Upper lobe of left lung (tissue), 6 donors: ENCODE measurements around the gene SOST. TPM values are rescaled to one million over a fixed set of nuclear protein-coding genes. Genes with fewer than 3 reads are reported as not detected.

ENCODE experiments used
- ATAC-seq, 2 donors: fragments of 200-7000 bp; cut with Tn5 transposase; one replicate each; pipeline ENCODE4 v1.9.1; 2022; ENCODE audit warnings: mild to moderate bottlenecking in 2 of 2, moderate library complexity in 2 of 2; ENCODE audit not compliant: low FRiP score in 2 of 2
- DNase-seq, 2 donors: peaks; one replicate each; pipeline ENCODE4 v3.0.0-alpha.2; 2019 to 2020
- H3K27ac ChIP-seq, 4 donors: fragments of 200-600 bp; sonication (generic); one replicate each; pipeline ENCODE4 v1.5.1; 2016 to 2019
- H3K27me3 ChIP-seq, 4 donors: fragments of 200-600 bp; sonication (generic); one replicate each; pipeline ENCODE4 v1.5.1; 2017 to 2019
- H3K36me3 ChIP-seq, 4 donors: fragments of 200-600 bp; sonication (generic); one replicate each; pipeline ENCODE4 v1.5.1; 2016 to 2019
- H3K4me1 ChIP-seq, 4 donors: fragments of 200-600 bp; sonication (generic); one replicate each; pipeline ENCODE4 v1.5.1; 2018 to 2019
- H3K4me3 ChIP-seq, 4 donors: fragments of 200-600 bp; sonication (generic); one replicate each; pipeline ENCODE4 v1.5.1; 2017 to 2019; ENCODE audit warnings: mild to moderate bottlenecking in 2 of 4, moderate library complexity in 1 of 4
- H3K9me3 ChIP-seq, 4 donors: fragments of 200-600 bp; sonication (generic); one replicate each; pipeline ENCODE4 v1.5.1; 2018 to 2019
- EP300 ChIP-seq, 4 donors: sonication (generic); formaldehyde crosslinking; IDR thresholded peaks; one replicate each; pipeline ENCODE4 v1.5.1; 2017; ENCODE audit warnings: antibody characterized with exemption in 4 of 4, control low read depth in 2 of 4
- POLR2A ChIP-seq, 4 donors: fragments of 450-650 bp; IDR thresholded peaks; one replicate each; pipeline ENCODE4 v1.5.1; 2016 to 2017; ENCODE audit warnings: antibody characterized with exemption in 4 of 4, mild to moderate bottlenecking in 2 of 4
- POLR2AphosphoS5 ChIP-seq, 2 donors: sonication (generic); formaldehyde crosslinking; IDR thresholded peaks; one replicate each; pipeline ENCODE4 v1.5.1; 2017; ENCODE audit warnings: antibody characterized with exemption in 2 of 2
- WGBS, 2 donors: methylation state at CpG; one replicate each; pipeline ENCODE4 v1.1.5; 2017 to 2018; 5-methylcytosine and 5-hydroxymethylcytosine counted together
- total RNA-seq, 6 donors: library from RNA; depleted of rRNA in 4 of 6; stranded (reverse); fragments of >200 nt in 4 of 6; gene quantifications; one replicate each; pipeline versions ENCODE4 v1.1.0 to v1.2.1, GENCODE V29; 2016 to 2021
- TF ChIP-seq, protein P1 (sequence below), 6 experiments: fragments of 450-650 bp in 4 of 6; fragments of 200-600 bp in 2 of 6; sonication (generic) in 2 of 6; IDR thresholded peaks; one replicate each; pipeline ENCODE4 v1.5.1; 2016 to 2019; ENCODE audit warnings: antibody characterized with exemption in 6 of 6
- donor health status: DM: no; HTN: no; CAD: no; lungs with moderate emphysema.
- donor health status: DM: no; HTN: yes; CAD: no; lungs with severe emphysema.

SOST gene
- total RNA-seq, 6 donors from 2014 or later: not detected

- ATAC-seq: no peak
- Histone ChIP-seq H3K36me3 (no peaks in the 10 kb centered on the region), H3K27me3 (no peaks in the 10 kb centered on the region), H3K4me3 (no peak overlapping the region), H3K27ac (no peak overlapping the region), H3K9me3 (no peaks in the 10 kb centered on the region), H3K4me1 (no peaks in the 10 kb centered on the region)
- no peak for DNase-seq
- WGBS, 2 donors: 76 to 83% methylated on average over 8 of the region's 8 CpGs
- no peak for TF ChIP-seq POLR2AphosphoS5 (IDR thresholded peaks at IDR 0.05)
- TF ChIP-seq, protein P1, sequence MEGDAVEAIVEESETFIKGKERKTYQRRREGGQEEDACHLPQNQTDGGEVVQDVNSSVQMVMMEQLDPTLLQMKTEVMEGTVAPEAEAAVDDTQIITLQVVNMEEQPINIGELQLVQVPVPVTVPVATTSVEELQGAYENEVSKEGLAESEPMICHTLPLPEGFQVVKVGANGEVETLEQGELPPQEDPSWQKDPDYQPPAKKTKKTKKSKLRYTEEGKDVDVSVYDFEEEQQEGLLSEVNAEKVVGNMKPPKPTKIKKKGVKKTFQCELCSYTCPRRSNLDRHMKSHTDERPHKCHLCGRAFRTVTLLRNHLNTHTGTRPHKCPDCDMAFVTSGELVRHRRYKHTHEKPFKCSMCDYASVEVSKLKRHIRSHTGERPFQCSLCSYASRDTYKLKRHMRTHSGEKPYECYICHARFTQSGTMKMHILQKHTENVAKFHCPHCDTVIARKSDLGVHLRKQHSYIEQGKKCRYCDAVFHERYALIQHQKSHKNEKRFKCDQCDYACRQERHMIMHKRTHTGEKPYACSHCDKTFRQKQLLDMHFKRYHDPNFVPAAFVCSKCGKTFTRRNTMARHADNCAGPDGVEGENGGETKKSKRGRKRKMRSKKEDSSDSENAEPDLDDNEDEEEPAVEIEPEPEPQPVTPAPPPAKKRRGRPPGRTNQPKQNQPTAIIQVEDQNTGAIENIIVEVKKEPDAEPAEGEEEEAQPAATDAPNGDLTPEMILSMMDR (IDR thresholded peaks at IDR 0.05): no peak
- no peak for TF ChIP-seq EP300 (IDR thresholded peaks at IDR 0.05)
- TF ChIP-seq POLR2A (IDR thresholded peaks at IDR 0.05): no peak
These were observed 30.5 kb downstream of the SOST start for GRCh38 chr17:43728081-43728480.

- Histone ChIP-seq H3K4me3 (no peak overlapping the region), H3K4me1 (peaks cover 3 to 7% (median 5%) of the 10 kb centered on the region in 4 donors), H3K9me3 (no peaks in the 10 kb centered on the region), H3K27me3 (no peaks in the 10 kb centered on the region), H3K36me3 (no peaks in the 10 kb centered on the region), H3K27ac (peak overlapping the region in 1 of 4 donors; percentile 17)
- WGBS, 2 donors: 43 to 54% methylated on average over 5 to 6 of the region's 6 CpGs
- no peak for DNase-seq
- TF ChIP-seq EP300 (IDR thresholded peaks at IDR 0.05) (no peak), POLR2AphosphoS5 (IDR thresholded peaks at IDR 0.05) (peak in 1 of 2 donors; percentile 12)
- ATAC-seq: no peak
These were observed 34.8 kb downstream of the SOST start for GRCh38 chr17:43723697-43724359.

DNA sequence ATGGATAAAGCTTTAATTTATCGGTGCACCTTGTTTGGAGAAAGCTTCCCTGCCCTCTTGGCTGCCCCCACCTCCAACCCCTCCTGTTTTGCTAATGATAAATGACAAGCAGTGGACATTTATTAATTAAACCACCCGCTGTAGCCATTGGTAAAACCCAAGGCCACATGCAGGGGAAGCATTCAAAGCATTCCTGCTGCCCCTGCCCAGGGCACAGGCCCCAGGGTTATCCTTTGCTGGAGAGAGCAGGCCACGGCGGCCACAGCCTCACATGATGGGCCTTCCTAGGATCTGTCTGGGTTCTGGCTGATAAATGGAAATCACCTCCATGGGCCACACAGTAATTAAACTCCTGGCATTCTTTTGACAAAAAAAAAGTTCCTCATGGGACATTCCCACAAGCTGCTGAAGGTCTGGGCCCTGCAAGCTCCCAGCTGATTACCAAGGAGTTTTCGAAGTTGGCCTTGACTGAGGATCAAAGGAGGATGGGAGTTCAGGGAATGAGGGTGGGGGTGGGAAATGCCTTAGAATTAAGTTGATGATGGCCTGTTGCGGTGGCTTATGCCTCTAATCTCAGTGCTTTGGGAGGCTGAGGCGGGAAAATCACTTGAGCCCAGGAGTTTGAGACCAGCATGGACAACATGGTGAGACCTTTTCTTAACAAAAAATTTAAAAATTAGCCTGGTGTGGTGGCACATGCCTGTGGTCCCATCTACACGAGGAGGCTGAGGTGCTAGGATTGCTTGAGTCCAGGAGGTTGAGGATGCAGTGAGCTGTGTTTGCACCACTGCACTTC lies 35.5 kb downstream of the SOST start:
- 85 to 87% methylated on average over 8 of the region's 8 CpGs for WGBS, 2 donors

GRCh38 chr17:43722269-43722619 lies 36.3 kb downstream of the SOST start:
- ATAC-seq: no peak
- 96 to 100% methylated on average over 3 of the region's 3 CpGs for WGBS, 2 donors
- peak overlapping the region in 1 of 4 donors; percentile 30 for H3K27ac ChIP-seq
- no peaks in the 10 kb centered on the region for H3K36me3 ChIP-seq
- DNase-seq: no peak
- TF ChIP-seq, protein P1 (IDR thresholded peaks at IDR 0.05): no peak
- TF ChIP-seq EP300 (IDR thresholded peaks at IDR 0.05) (no peak), POLR2AphosphoS5 (IDR thresholded peaks at IDR 0.05) (no peak), POLR2A (IDR thresholded peaks at IDR 0.05) (no peak)
- no peaks in the 10 kb centered on the region for H3K9me3 ChIP-seq
- no peak overlapping the region for H3K4me3 ChIP-seq
- H3K27me3 ChIP-seq: no peaks in the 10 kb centered on the region
- H3K4me1 ChIP-seq: peaks cover 3 to 7% (median 5%) of the 10 kb centered on the region in 4 donors

More for the DNA sequence above, 35.5 kb downstream of the SOST start:
- Histone ChIP-seq H3K4me3 (no peak overlapping the region), H3K27ac (no peak overlapping the region), H3K4me1 (peaks cover 3 to 7% (median 5%) of the 10 kb centered on the region in 4 donors), H3K36me3 (no peaks in the 10 kb centered on the region), H3K9me3 (no peaks in the 10 kb centered on the region), H3K27me3 (no peaks in the 10 kb centered on the region)
- no peak for TF ChIP-seq POLR2A (IDR thresholded peaks at IDR 0.05)
- no peak for TF ChIP-seq POLR2AphosphoS5 (IDR thresholded peaks at IDR 0.05)
- TF ChIP-seq, protein P1 (IDR thresholded peaks at IDR 0.05): no peak
- no peak for TF ChIP-seq EP300 (IDR thresholded peaks at IDR 0.05)
- DNase-seq (no peak), ATAC-seq (no peak)

- Histone ChIP-seq H3K9me3 (no peaks in the 10 kb centered on the region), H3K4me3 (no peak overlapping the region), H3K36me3 (no peaks in the 10 kb centered on the region), H3K27ac (peak overlapping the region in 2 of 4 donors; percentile 30 to 98), H3K4me1 (peaks cover 3 to 7% (median 5%) of the 10 kb centered on the region in 4 donors), H3K27me3 (no peaks in the 10 kb centered on the region)
- 86 to 91% methylated on average over 4 of the region's 4 CpGs for WGBS, 2 donors
- DNase-seq (no peak), ATAC-seq (no peak)
- TF ChIP-seq EP300 (IDR thresholded peaks at IDR 0.05): no peak
- TF ChIP-seq, protein P1 (IDR thresholded peaks at IDR 0.05): no peak
- TF ChIP-seq POLR2AphosphoS5 (IDR thresholded peaks at IDR 0.05): no peak
- no peak for TF ChIP-seq POLR2A (IDR thresholded peaks at IDR 0.05)
These were observed 36.9 kb downstream of the SOST start for GRCh38 chr17:43721537-43722268.
